DOHH2 (cell line): ENCODE results near the gene NFIA.

Experiments
- H3F3A ChIP-seq: fragments of 200-600 bp; sonication (generic), shearing (Covaris generic); 2 replicates; pipeline ENCODE4 v1.6.0; 2016; ENCODE audit warnings: antibody characterized with exemption, mild to moderate bottlenecking; ENCODE audit not compliant: control insufficient read depth, insufficient read depth
- H3K27ac ChIP-seq: fragments of 200-600 bp; sonication (generic); 2 replicates; pipeline ENCODE4 v1.5.1; 2014; ENCODE audit warnings: low read depth, mild to moderate bottlenecking, low read length, moderate library complexity
- H3K27me3 ChIP-seq: fragments of 200-600 bp; sonication (generic); 2 replicates; pipeline ENCODE4 v1.6.1; 2014; ENCODE audit warnings: mild to moderate bottlenecking, low read length, mixed read lengths; ENCODE audit not compliant: control insufficient read depth
- H3K36me3 ChIP-seq: fragments of 200-600 bp; sonication (generic); 2 replicates; pipeline ENCODE4 v1.6.1; 2014; ENCODE audit warnings: mild to moderate bottlenecking, low read length, moderate library complexity, mixed read lengths; ENCODE audit not compliant: control insufficient read depth
- H3K4me1 ChIP-seq: fragments of 200-600 bp; sonication (generic); 2 replicates; pipeline ENCODE4 v1.6.1; 2014; ENCODE audit warnings: mild to moderate bottlenecking, low read length, mixed read lengths; ENCODE audit not compliant: control insufficient read depth
- H3K4me2 ChIP-seq: fragments of 200-600 bp; sonication (generic); 2 replicates; pipeline ENCODE4 v1.6.0; 2014; ENCODE audit warnings: mild to moderate bottlenecking, low read length, moderate library complexity
- H3K4me3 ChIP-seq: fragments of 200-600 bp; sonication (generic); 2 replicates; pipeline ENCODE4 v1.5.1; 2014; ENCODE audit warnings: mild to moderate bottlenecking, low read length, mixed read lengths
- H3K79me2 ChIP-seq: fragments of 200-600 bp; sonication (generic); 2 replicates; pipeline ENCODE4 v1.6.1; 2014; ENCODE audit warnings: mild to moderate bottlenecking, low read length, mixed read lengths; ENCODE audit not compliant: control insufficient read depth
- H3K9me2 ChIP-seq: fragments of 200-600 bp; sonication (generic); replicated peaks from 2 replicates; pipeline ENCODE4 v1.6.1; 2014; ENCODE audit warnings: mild to moderate bottlenecking, low read length, mixed read lengths; ENCODE audit not compliant: control insufficient read depth
- H3K9me3 ChIP-seq: fragments of 200-600 bp; sonication (generic); 2 replicates; pipeline ENCODE4 v1.6.1; 2014; ENCODE audit warnings: antibody characterized with exemption, low read length, mixed read lengths; ENCODE audit not compliant: control insufficient read depth, insufficient read depth
- H4K20me1 ChIP-seq: fragments of 200-600 bp; sonication (generic); 2 replicates; pipeline ENCODE4 v1.6.0; 2014; ENCODE audit warnings: low read depth, mild to moderate bottlenecking, antibody characterized with exemption, low read length, moderate library complexity; ENCODE audit not compliant: control insufficient read depth, insufficient read depth
- EZH2phosphoT487 ChIP-seq: fragments of 200-600 bp; sonication (generic); IDR thresholded peaks from 2 replicates; pipeline ENCODE4 v1.6.1; 2017; ENCODE audit warnings: borderline replicate concordance, mild to moderate bottlenecking, antibody characterized with exemption, low read length, moderate library complexity, mixed read lengths
- TF ChIP-seq, protein P1 (sequence below): fragments of 200-600 bp; sonication (generic); IDR thresholded peaks from one replicate; pipeline ENCODE4 v1.5.1; 2014; ENCODE audit warnings: antibody characterized with exemption, mild to moderate bottlenecking, low read depth, low read length; ENCODE audit not compliant: poor library complexity, severe bottlenecking

Gene NFIA

DNA sequence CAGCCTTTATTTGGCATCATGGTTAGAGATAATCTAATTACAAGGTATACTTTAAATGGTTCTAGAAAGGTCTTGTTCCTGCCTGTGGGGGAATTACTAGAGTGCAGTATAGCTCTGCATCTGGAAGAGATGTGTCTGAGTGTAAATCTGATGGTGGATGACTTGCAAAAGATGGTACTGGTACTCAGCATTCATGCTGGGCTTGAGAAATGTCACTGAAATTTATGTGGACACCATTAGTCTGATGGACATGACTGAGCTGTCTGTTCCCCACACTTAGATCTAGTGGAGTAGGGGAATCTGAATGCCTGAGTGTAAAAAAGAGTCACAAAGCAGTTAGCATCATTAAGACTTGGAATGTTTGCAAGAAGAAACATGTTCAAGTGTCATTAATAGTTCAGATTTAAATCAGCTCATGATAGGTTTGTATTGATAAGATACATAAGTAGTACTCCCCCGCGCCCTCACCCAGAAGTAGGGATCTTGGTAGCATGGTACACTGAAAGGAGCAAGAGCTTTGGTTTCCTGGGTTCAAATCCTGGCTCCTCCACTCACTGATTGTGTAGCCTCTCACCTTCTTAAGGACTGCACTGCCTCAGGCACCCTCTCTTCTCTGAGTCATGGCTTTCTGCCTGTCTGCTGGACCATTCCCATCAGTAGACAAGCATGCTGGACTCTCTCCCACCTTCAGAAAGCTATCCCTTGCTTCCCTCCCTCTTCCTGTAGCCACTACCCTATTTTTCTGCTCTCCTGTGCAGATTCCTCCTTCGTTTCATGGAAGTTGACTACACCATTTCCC, 292.9 kb downstream of the NFIA start:
- no peak overlapping the region for H3K4me2 ChIP-seq
- H3K4me3 ChIP-seq, result no peak overlapping the region
- H3K4me1 ChIP-seq, result no peaks in the 10 kb centered on the region
- H4K20me1 ChIP-seq, result no peaks in the 10 kb centered on the region
- H3K9me3 ChIP-seq, result no peaks in the 10 kb centered on the region
- no peaks in the 10 kb centered on the region for H3K79me2 ChIP-seq
- no peak overlapping the region for H3K27ac ChIP-seq
- no peaks in the 10 kb centered on the region for H3K27me3 ChIP-seq
- H3F3A ChIP-seq, result no peaks in the 10 kb centered on the region
- TF ChIP-seq, protein P1, sequence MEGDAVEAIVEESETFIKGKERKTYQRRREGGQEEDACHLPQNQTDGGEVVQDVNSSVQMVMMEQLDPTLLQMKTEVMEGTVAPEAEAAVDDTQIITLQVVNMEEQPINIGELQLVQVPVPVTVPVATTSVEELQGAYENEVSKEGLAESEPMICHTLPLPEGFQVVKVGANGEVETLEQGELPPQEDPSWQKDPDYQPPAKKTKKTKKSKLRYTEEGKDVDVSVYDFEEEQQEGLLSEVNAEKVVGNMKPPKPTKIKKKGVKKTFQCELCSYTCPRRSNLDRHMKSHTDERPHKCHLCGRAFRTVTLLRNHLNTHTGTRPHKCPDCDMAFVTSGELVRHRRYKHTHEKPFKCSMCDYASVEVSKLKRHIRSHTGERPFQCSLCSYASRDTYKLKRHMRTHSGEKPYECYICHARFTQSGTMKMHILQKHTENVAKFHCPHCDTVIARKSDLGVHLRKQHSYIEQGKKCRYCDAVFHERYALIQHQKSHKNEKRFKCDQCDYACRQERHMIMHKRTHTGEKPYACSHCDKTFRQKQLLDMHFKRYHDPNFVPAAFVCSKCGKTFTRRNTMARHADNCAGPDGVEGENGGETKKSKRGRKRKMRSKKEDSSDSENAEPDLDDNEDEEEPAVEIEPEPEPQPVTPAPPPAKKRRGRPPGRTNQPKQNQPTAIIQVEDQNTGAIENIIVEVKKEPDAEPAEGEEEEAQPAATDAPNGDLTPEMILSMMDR, result no peak
- TF ChIP-seq EZH2phosphoT487, result no peak
- no peaks in the 10 kb centered on the region for H3K9me2 ChIP-seq
- H3K36me3 ChIP-seq, result peaks cover 4% of the 10 kb centered on the region; the same call in 1 of the 2 replicates

DNA sequence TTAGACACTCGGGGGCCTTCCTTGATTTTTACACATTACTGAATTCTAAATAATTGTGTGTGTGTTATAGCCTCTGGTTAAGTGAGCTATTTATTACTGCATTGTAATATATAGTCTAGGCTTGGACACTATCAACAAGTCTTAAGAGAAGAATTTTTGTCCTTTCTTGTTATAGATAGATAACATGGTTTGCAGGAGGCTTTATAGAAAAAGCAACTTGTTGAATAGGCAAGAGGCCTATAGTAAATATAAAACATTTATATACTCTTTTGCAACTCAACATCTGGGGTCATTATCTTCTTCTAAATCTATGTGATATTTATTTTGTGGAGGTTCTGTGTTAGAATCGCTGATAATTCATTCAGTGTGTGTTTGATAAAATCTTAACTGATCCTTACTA, 293.8 kb downstream of the NFIA start:
- no peaks in the 10 kb centered on the region for H3K27me3 ChIP-seq
- no peak for TF ChIP-seq EZH2phosphoT487
- TF ChIP-seq, protein P1, result no peak
- H3F3A ChIP-seq, result no peaks in the 10 kb centered on the region
- no peaks in the 10 kb centered on the region for H3K36me3 ChIP-seq
- H3K4me3 ChIP-seq, result no peak overlapping the region
- H3K4me1 ChIP-seq, result no peaks in the 10 kb centered on the region
- no peaks in the 10 kb centered on the region for H3K9me3 ChIP-seq
- H3K27ac ChIP-seq, result no peak overlapping the region
- H4K20me1 ChIP-seq, result no peaks in the 10 kb centered on the region
- no peaks in the 10 kb centered on the region for H3K79me2 ChIP-seq
- no peaks in the 10 kb centered on the region for H3K9me2 ChIP-seq
- no peak overlapping the region for H3K4me2 ChIP-seq

DNA sequence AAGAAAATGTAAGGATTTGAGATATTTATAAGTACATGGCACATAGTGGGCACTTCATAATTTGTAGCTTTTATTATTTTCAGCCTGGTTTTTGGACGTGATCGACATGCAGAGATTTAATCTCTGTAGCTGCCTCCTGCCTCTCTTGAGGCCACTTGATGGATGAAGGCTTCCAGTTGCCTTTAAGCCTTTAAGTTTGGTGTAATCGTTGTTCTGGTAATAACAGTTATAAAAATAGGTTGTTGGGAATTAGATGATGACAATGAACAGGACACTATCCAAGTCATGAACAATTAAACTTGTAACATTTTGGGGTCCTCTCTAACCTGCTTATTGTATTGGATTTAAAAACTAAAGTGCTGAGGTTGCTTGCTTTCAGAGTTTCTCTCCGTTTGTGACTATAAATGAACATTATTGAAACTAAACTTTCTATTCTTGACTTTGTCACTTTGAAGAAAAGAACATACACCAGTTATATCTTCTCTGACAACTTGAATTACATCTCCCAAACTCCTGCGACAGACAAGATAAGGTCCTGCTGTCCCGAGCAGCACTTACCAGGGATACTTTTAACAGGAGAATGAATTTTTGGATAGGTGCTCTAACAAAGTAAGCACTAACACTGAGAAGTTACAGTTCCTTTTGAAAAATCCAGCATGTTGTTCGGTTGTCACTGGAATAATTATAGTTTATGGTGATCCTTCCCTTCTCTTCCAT, 295.0 kb downstream of the NFIA start:
- H3K27me3 ChIP-seq, result no peaks in the 10 kb centered on the region
- no peaks in the 10 kb centered on the region for H4K20me1 ChIP-seq
- no peaks in the 10 kb centered on the region for H3K4me1 ChIP-seq
- no peak overlapping the region for H3K27ac ChIP-seq
- no peak overlapping the region for H3K4me2 ChIP-seq
- TF ChIP-seq EZH2phosphoT487, result no peak
- TF ChIP-seq, protein P1, result no peak
- no peaks in the 10 kb centered on the region for H3K9me3 ChIP-seq
- H3K4me3 ChIP-seq, result no peak overlapping the region
- no peaks in the 10 kb centered on the region for H3K9me2 ChIP-seq
- no peaks in the 10 kb centered on the region for H3F3A ChIP-seq
- no peaks in the 10 kb centered on the region for H3K36me3 ChIP-seq
- H3K79me2 ChIP-seq, result no peaks in the 10 kb centered on the region
